Cardiac fibroblast (primary cell): ENCODE measurements around the gene GPBP1.

Experiments
- DNase-seq, 2 donors: peaks; one replicate each; pipeline versions ENCODE4 v3.0.0 to v3.0.0-alpha.2; 2010; ENCODE audit warnings: low read depth in 2 of 2
- H3K4me3 ChIP-seq, 2 donors: replicated peaks in 1 of 2; 1 replicate in 1 of 2; 2 replicates in 1 of 2; pipeline ENCODE4 v1.5.1; 2011; ENCODE audit warnings: low read depth in 2 of 2, low read length in 2 of 2, mild to moderate bottlenecking in 2 of 2, moderate library complexity in 1 of 2
- TF ChIP-seq, protein P1 (sequence below): IDR thresholded peaks from one replicate; pipeline ENCODE4 v1.5.1; 2011; ENCODE audit warnings: low read depth, mild to moderate bottlenecking, low read length, inconsistent platforms

The GPBP1 gene

DNA sequence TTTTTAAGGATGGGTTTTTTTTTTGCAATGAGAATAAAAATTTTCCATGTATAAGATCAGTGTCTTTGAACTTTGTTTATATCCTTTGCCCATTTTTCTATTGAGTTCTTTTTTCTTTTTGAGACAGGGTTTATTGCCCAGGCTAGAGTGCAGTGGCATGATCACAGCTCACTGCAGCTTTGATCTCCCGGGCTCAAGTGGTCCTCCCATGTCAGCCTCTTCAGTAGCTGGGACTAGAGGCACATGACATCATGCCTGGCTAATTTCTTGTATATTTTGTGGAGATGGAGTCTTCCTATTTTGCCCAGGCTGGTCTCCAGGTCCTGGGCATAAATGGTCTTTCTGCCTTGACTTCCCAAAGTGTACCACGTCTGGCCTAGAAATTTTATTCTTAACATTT is 21.2 kb downstream of the GPBP1 start:
- no peak overlapping the region for H3K4me3 ChIP-seq
- no peak for DNase-seq
- TF ChIP-seq, protein P1, sequence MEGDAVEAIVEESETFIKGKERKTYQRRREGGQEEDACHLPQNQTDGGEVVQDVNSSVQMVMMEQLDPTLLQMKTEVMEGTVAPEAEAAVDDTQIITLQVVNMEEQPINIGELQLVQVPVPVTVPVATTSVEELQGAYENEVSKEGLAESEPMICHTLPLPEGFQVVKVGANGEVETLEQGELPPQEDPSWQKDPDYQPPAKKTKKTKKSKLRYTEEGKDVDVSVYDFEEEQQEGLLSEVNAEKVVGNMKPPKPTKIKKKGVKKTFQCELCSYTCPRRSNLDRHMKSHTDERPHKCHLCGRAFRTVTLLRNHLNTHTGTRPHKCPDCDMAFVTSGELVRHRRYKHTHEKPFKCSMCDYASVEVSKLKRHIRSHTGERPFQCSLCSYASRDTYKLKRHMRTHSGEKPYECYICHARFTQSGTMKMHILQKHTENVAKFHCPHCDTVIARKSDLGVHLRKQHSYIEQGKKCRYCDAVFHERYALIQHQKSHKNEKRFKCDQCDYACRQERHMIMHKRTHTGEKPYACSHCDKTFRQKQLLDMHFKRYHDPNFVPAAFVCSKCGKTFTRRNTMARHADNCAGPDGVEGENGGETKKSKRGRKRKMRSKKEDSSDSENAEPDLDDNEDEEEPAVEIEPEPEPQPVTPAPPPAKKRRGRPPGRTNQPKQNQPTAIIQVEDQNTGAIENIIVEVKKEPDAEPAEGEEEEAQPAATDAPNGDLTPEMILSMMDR: no peak

DNA sequence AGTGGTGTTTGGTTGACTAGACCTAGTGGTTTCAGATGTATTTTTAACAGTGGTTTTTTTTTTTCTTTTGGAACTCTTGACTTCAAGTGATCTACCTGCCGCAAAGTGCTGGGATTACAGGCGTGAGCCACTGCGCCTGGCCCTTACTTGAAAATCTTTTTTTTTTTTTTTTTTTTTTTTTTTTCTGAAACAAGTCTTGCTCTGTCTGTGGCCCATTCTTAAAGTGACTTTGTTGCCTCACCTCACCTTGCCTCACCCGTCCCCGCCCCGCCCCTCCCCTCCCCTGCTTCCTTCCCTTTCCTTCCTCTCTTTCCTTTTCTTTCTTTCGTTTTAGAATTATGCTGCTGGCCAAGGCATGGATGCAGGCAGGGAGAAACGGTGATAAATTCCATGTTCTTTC is 26.0 kb downstream of the GPBP1 start:
- H3K4me3 ChIP-seq: no peak overlapping the region
- TF ChIP-seq, protein P1: no peak
- DNase-seq: no peak

DNA sequence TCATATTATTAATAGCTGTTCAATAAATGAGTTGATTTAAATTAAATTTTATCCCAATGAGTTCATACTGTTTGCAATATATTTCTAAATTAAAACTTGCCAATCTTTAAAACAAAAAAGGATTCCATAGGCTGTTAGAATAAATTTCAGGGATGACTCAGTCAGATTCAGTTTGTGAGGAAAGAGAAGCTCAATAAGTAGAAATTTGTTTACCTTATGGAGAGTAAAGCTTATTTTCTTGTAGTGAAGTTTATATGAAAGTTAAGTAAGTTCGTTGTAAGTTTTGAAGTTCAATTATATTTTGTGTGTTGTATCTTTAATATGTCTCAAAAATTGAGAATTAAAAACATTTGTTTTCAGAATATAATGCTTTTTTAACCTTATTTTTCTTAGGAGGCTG is 29.0 kb downstream of the GPBP1 start:
- DNase-seq: no peak
- TF ChIP-seq, protein P1: no peak
- H3K4me3 ChIP-seq: no peak overlapping the region

DNA sequence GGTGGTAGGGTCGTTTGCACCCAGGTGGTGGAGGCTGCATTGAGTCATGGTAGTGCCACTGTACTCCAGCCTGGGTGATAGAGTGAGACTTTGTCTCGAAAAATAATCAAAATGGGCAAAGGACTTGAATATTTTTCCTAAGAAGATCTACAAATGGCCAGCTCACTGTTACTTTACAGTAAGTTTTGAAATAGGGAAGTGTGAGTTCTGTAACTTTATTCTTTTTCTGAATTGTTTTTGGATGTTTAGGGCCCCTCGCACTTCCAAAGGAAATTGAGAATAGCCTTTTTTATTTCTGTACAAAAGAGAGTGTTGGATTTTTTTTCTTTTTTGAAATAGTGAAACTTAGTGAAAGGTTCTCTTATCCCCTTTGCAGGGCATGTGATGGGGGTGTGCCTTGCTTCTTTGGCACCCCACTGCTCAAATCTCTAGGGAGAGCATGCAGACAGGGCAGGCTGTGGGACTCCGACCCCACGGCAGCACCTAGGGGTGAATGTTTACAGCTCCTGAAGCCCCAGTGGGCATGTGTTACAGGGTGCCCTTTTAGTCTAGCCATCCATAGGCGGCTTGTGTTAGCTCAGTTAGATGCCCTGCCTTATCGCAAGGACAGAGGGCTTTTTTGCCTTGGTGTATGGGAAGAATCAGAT is 33.3 kb downstream of the GPBP1 start:
- TF ChIP-seq, protein P1: no peak
- H3K4me3 ChIP-seq: no peak overlapping the region
- DNase-seq: no peak

DNA sequence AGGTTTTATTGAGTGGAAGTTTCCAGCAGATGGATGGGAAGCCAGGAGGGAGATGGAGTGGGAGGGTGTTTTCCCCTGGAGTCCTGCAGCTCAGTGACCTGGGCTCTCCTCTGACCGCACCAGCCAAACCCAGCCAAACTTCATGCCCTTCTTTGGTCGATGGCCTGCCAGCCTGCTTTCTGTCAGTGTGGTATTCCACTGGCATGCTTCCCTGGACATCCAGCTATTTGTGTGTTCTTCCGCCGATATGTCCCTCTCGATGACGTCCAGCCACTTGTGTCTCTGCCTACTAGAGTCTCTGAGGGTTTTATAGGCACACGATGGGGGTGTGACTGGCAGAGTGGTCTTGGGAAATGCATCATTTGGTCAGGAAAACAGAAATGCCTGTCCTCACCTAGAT is 33.8 kb downstream of the GPBP1 start:
- H3K4me3 ChIP-seq: no peak overlapping the region
- DNase-seq: no peak
- TF ChIP-seq, protein P1: no peak

DNA sequence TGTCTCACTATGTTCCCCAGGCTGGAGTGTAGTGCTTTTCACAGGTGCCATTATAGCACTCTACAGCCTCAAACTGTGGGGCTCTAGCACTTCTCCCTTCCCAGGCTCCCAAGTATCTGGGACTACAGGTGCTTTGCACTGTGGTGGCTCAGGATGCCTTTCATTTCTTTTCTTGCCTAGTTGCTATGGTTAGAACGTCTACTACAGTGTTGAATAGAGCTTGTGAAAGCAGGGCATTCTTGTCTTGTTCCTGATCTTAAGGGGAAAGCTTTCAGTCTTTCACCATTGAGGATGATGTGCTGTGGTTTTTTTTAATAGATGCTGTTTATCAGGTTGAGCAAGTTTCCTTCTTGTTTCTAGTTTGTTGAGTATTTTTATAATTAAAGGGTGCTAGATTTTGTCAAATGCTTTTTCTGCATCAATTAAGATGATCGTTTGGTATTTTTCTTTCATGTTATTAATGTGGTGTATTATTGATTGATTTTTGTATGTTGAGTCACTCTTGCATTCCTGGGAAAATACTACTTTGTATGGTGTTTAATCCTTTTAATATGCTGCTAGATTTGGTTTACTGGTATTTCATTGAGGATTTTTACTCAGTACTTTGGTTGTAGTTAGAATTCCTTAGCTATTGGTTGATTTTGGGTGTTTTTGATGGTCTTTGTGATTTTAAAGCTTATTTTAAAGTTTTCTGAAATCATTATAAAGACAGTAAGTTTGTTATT is 35.6 kb downstream of the GPBP1 start:
- peak in 1 of 2 donors; percentile 30 for DNase-seq
- TF ChIP-seq, protein P1: no peak
- no peak overlapping the region for H3K4me3 ChIP-seq

DNA sequence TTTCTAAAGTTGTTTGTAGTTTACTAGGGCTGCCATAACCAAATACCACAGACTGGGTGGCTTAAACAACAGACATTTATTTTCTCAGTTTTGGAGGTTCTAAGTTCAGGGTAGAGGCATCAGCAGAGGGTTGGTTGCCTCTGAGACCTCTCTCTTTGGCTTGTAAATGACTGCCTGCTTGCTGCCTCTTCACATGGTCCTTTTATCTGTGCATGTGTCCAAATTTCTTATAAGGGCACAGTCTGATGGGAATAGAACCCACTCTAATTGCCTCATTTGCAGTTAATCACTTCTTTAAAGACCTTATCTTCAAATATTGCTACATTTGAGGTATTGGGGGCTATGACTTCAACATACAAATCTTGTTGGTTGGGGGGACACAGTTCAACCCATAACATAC is 36.8 kb downstream of the GPBP1 start:
- H3K4me3 ChIP-seq: no peak overlapping the region
- DNase-seq: no peak
- TF ChIP-seq, protein P1: no peak
